Stimulated activated CD4-positive, alpha-beta T cell treated with anti-CD3 and anti-CD28 coated beads, Interleukin-15, amount 100 ng/mL, for 24 hours (primary cell): ENCODE results near the gene HMCES.

Source experiments
- DNase-seq: peaks from one replicate; pipeline ENCODE4 v3.0.0-alpha.2; 2020

The HMCES gene

DNA sequence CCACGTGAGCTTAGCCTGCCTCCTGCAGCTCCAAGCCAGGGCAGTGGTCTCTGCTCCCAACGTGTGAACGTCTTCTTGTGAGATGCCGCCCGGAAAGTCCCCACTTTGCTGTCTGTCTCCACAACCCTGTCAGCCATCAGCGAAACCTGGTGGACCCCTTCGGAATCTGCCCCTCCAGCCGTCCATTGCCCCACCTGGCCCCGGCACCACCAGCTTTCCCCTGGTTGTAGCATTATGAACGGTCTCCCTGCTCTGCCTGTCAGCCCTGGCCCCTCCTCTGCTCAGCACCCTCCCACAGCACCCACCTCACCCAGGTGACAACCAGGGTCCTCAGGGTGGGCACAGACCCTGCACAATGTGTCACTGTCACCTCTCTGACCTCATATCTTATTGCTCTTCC is 71.1 kb downstream of the HMCES start:
- no peak for DNase-seq

DNA sequence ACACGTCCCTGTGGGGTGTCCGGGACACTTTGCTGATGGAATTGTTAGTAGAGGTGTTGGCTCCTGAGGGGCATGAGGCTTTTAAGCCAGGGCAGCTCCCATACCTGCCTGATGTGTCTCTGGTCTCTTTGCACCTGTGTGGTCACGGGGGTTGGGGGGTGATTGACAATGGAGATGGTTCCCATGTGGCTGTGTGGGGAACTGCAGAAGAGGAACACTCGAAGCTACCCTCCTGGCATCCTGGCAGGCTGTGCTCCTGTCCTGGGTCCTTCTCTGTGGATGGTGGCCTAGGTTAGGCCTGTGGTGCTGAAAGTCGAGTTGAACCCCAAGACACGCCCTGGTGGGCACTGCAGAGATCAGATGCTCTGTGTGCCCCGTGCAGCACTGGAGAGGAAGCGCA is 73.4 kb downstream of the HMCES start:
- no peak for DNase-seq

DNA sequence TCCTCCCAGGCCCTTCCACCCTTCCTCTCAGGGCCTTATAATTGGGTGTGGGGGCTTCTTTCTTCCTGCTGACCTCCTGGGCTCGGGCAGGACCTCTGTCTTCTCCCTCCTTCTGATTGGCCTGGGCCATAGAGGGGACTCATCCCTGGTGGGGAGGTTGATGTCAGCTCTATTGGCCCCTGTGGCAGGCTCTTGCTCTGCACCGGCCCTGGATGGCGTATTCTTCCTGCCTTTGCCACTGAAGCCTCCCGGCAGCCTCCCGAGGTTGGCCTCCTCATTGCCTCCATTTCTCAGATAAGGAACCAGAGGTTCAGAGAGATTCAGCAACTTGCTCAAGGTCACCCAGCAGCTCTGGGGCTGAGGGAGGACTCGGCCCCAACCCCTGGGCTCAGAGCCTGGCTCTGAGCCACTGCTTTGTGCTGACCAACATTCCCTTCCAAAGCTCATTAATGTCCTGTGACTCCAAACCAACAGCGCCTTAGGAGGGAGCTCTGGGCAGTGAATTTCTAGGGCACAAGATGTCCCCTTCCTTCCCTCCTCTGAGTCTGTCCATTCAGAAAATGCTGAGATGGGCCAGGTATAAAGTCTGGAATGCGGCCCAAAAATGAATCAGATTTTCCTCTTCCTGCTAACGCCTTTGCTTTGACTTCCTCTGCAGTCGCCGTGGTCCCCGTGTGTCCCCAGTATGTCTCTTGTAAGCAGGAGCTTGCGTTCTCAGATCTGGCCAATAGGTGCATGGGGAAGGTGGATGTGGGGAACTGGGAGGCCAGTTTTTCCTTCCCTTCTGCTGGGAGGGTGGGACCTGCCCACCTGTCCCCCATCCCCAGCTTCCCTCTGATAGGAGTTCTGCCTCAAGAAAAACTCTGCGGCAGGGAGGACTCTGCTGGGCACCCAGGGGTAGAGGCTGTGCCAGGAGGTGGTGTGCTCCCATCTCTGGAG is 74.2 kb downstream of the HMCES start:
- DNase-seq = no peak

DNA sequence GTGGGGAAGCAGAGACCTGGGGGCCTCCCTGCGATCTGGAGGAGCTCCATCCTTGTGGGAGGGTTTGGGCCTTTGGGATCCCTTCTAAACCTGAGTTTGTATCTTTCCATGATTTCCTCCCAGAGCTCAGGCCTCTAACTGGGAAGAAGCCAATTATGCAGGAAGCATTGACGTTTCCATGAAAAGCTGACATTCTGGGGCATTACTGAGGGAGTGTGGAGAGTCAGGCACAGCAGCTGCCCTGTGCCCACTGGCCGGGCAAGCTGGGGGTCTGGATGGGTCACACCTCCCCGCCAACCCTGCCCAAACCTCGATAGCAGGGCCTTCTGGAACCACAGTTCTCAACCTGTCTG is 74.9 kb downstream of the HMCES start:
- no peak for DNase-seq
